GM21717 (cell line): ENCODE results near the gene VGF.
A peak's percentile ranks its signal among the peaks of the same experiment; 100 is the strongest.
"Not testable (repeated sequence)": the region's sequence is repeated elsewhere in the genome, so short reads cannot be mapped to it uniquely, and the experiment has no call there.

Source experiments
- ATAC-seq: cut with Tn5 transposase; IDR thresholded peaks from one replicate; pipeline ENCODE4 v1.9.1; 2021; ENCODE audit warnings: mild to moderate bottlenecking, moderate library complexity; ENCODE audit not compliant: unreplicated experiment

VGF gene

GRCh38 chr7:101140339-101140699 is 25.1 kb downstream of the VGF start:
- ATAC-seq, result no peak

- ATAC-seq, result peak; percentile 71
Measured at GRCh38 chr7:101138213-101138870, 27.0 kb downstream of the VGF start.

- ATAC-seq, result no peak
Measured at GRCh38 chr7:101137651-101138212, 27.6 kb downstream of the VGF start.

GRCh38 chr7:101134399-101134980 is 30.9 kb downstream of the VGF start:
- ATAC-seq, result no peak

GRCh38 chr7:101133621-101134398 is 31.6 kb downstream of the VGF start:
- ATAC-seq, result no peak

- ATAC-seq, result not testable (repeated sequence)
Measured at GRCh38 chr7:101132626-101133600, 32.5 kb downstream of the VGF start.

- no peak for ATAC-seq
Measured at GRCh38 chr7:101129603-101130117, 35.7 kb downstream of the VGF start.

- ATAC-seq, result no peak
Measured at GRCh38 chr7:101128040-101128834, 37.1 kb downstream of the VGF start.

GRCh38 chr7:101127460-101128039 is 37.8 kb downstream of the VGF start:
- no peak for ATAC-seq

- no peak for ATAC-seq
Measured at GRCh38 chr7:101126651-101127459, 38.5 kb downstream of the VGF start, which contains the start of gene SERPINE1. Gene SERPINE1 (plus strand): TSS chr7:101127104. CDS start chr7:101128394, 1,290 bp downstream.

- ATAC-seq, result no peak
Measured at GRCh38 chr7:101125989-101126650, 39.2 kb downstream of the VGF start.

GRCh38 chr7:101124376-101125056 is 40.9 kb downstream of the VGF start:
- no peak for ATAC-seq

GRCh38 chr7:101123703-101124068 is 41.7 kb downstream of the VGF start:
- no peak for ATAC-seq

GRCh38 chr7:101122933-101123702 is 42.3 kb downstream of the VGF start:
- ATAC-seq, result no peak

- ATAC-seq, result no peak
Measured at GRCh38 chr7:101121991-101122932, 43.1 kb downstream of the VGF start.
